Measurements from ENCODE around the gene FIG4. TPM values are rescaled to one million over a fixed set of nuclear protein-coding genes. Genes with fewer than 3 reads are reported as not detected.
"Not testable (repeated sequence)": the region's sequence is repeated elsewhere in the genome, so short reads cannot be mapped to it uniquely, and the experiment has no call there.

Gene FIG4
- total RNA-seq, 4 donors from 2014 or later = 9.4 to 18.1 (median 13.2) TPM

DNA sequence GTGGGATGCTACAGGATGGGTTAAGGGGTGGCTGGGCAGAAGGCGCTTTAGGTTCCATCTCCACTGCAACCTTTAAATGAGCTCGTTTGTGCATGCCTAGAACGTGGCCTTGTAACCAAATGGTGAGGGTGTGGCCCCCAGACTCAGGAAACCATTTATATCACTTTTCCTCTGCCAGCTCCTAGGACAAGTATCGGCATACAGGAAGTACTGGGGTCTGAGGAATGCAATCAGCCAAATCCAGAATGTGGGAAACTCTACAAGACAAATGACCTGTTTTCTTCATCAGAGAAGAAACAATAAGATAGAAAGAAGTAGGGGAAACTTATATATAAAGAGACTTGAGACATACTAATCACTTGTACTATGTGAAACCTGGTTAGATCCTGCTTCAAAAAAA is 21.3 kb upstream of the FIG4 start:
- DNase-seq (ENCODE audit: low spot score) (no peak), ATAC-seq (ENCODE audit: low FRiP score) (no peak)
- TF ChIP-seq, protein P1, sequence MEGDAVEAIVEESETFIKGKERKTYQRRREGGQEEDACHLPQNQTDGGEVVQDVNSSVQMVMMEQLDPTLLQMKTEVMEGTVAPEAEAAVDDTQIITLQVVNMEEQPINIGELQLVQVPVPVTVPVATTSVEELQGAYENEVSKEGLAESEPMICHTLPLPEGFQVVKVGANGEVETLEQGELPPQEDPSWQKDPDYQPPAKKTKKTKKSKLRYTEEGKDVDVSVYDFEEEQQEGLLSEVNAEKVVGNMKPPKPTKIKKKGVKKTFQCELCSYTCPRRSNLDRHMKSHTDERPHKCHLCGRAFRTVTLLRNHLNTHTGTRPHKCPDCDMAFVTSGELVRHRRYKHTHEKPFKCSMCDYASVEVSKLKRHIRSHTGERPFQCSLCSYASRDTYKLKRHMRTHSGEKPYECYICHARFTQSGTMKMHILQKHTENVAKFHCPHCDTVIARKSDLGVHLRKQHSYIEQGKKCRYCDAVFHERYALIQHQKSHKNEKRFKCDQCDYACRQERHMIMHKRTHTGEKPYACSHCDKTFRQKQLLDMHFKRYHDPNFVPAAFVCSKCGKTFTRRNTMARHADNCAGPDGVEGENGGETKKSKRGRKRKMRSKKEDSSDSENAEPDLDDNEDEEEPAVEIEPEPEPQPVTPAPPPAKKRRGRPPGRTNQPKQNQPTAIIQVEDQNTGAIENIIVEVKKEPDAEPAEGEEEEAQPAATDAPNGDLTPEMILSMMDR (IDR thresholded peaks at IDR 0.05) = no peak

DNA sequence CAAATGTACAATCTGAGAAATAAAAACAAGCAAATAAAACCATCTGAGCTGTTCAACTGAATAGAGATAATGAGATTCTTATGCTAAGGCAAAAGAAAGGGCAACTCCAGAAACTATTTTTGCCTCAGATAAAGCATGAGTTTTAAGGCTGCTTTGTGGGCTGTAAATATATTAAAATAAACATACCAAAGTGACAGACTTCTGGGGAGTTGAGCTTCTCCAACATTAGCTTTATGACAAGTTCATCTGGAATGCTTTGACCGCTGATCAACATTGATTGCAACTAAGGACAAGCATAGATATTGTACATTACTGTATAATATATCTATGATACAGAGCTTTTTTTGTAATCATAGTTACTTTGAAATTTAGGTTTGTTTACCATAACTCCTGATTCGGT is 19.4 kb upstream of the FIG4 start:
- TF ChIP-seq, protein P1 (IDR thresholded peaks at IDR 0.05) = no peak
- ATAC-seq (ENCODE audit: low FRiP score) (no peak), DNase-seq (ENCODE audit: low spot score) (no peak)

DNA sequence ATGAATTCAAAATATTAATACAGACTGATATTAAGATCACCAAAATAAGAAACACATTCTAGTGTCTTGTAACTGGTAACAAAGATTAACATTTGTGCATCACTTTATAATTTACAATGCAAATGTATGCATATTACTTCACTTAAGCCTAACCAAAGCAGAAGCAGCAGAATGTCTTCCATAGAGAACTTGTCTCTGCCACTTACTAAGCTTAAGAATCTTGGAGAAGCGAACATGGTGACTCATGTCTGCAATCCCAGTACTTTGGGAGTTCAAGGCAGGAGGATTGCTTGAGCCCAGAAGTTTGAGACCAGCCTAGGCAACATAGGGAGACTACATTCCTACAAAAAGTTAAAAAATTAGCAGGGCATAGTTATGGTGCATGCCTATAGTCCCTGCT is 18.9 kb upstream of the FIG4 start:
- no peak for ATAC-seq (ENCODE audit: low FRiP score)
- DNase-seq (ENCODE audit: low spot score) = no peak
- TF ChIP-seq, protein P1 (IDR thresholded peaks at IDR 0.05) = no peak

DNA sequence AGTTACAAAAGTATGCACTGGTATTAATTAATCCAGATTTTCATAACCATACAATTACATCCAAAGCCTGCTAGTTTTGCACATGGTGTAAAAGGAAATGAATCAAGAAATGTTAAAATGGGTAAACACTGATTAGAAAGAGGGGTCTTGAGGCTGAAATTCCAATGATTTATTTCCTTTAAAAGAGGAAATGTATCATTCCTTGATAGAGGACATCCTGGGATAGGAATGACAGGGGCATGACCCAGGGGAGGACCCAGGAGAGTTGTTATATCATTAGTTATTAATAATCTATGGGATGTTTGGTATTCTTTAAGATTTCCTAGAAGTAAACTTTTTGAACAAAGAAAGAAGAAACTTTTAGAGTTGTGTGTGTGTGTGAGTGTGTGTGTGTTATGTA is 18.3 kb upstream of the FIG4 start:
- TF ChIP-seq, protein P1 (IDR thresholded peaks at IDR 0.05) = no peak
- DNase-seq (ENCODE audit: low spot score) = no peak
- ATAC-seq (ENCODE audit: low FRiP score) = no peak

DNA sequence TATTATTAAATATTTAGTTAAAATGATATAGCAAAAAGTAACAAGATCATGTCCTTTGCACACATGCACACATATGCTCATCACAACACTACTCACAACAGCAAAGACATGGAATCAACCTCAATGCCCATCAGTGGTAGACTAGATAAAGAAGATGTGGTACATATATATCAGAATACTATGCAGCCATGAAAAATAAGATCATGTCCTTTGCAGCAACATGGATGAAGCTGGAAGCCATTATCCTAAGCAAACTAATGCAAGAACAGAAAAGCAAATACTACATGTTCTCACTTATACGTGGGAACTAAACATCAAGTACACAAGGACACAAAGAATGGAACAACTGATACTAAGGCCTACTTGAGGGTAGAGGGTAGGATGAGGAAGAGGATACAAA is 14.4 kb upstream of the FIG4 start:
- no peak for DNase-seq (ENCODE audit: low spot score)
- TF ChIP-seq, protein P1 (IDR thresholded peaks at IDR 0.05) = no peak
- no peak for ATAC-seq (ENCODE audit: low FRiP score)

DNA sequence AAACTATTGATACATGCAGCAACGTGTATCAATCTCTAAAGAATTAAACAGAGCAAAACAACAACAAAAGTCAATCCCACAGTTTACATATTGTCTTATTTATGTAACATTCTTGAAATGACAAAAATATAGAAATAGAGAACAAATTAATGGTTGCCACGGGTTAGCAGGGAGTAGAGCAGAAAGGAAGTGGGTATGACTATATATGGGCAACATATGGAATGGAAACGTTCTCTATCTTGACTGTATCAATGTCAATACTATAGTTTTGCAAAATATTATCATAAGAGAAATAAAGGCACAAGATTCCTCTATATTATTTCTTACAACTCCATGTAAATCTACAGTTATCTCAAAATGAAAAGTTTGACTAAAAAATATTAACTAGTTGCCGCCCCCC is 12.9 kb upstream of the FIG4 start:
- no peak for DNase-seq (ENCODE audit: low spot score)
- TF ChIP-seq, protein P1 (IDR thresholded peaks at IDR 0.05) = no peak
- ATAC-seq (ENCODE audit: low FRiP score) = no peak

DNA sequence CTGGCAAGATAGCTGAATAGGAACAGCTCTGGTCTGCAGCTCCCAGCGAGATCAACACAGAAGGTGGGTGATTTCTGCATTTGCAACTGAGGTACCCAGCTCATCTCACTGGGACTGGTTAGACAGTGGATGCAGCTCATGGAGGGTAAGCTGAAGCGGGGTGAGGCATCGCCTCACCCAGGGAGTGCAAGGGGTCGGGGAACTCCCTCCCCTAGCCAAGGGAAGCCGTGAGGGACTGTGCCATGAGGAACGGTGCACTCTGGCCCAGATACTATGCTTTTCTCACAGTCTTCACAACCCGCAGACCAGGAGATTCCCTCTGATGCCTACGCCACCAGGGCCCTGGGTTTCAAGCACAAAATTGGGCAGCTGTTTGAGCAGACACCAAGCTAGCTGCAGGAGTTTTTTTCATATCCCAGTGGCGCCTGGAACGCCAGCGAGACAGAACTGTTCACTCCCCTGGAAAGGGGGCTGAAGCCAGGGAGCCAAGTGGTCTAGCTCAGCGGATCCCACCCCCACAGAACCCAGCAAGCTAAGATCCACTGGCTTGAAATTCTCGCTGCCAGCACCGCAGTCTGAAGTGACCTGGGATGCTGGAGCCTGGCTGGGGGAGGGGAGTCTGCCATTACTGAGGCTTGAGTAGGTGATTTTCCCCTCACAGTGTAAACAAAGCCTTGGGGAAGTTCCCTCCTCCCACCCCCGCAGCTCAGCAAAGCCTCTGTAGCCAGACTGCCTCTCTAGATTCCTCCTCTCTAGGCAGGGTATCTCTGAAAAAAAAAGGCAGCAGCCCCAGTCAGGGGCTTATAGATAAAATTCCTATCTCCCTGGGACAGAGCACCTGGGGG is 12.2 kb upstream of the FIG4 start:
- DNase-seq (ENCODE audit: low spot score); ATAC-seq (ENCODE audit: low FRiP score): not testable (repeated sequence)
